Measurements from ENCODE around the gene CERKL.
A peak's percentile ranks its signal among the peaks of the same experiment; 100 is the strongest.

The CERKL gene

DNA sequence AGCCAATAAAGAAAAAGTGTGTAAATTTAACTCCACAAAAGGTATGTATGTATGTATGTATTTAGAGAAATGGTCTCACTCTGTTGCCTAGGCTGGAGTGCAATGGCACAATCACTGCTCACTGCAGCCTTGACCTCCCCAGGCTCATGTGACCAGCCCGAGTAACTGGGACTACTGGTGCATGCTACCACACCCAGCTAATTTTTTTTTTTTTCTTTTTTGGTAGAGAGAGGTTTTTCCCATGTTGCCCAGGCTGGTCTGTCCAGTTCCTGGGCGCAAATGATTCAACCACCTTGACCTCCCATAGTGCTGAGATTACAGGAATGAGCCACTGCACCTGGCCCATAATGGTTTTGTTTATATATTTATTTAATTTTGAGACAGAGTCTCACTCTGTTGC lies 67.1 kb downstream of the CERKL start:
- Mint-ChIP-seq H3K4me3 (no peak overlapping the region), H3K9me3 (no peaks in the 10 kb centered on the region)
- CTCF ChIA-PET: interaction anchor here (0.9 kb wide), 1 partner anchor 12 kb away, joined by 4 read pairs; no protein-coding TSS in a partner anchor

DNA sequence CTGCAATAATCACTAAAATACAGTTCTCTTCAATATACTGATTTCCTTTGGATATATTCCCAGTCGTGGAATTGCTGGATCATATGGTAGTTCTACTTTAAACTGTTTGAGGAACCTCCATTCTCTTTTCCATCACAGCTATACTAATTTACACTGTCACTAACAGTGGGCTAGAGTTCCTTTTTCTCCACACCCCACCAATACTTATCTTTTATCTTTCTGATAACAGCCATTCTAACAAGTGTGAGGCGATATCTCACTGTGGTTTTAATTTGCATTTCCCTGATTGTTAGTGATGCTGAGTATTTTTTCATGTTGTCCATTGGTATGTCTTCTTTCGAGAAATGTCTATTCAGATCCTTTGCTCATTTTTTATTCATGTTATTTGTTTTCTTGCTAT lies 68.4 kb downstream of the CERKL start:
- no peak overlapping the region for H3K4me3 Mint-ChIP-seq
- no peaks in the 10 kb centered on the region for H3K36me3 Mint-ChIP-seq
- H3K9me3 Mint-ChIP-seq: no peaks in the 10 kb centered on the region
- no peak overlapping the region for H3K27ac Mint-ChIP-seq
- no peak for DNase-seq
- peaks cover 12% of the 10 kb centered on the region for H3K27me3 Mint-ChIP-seq
- H3K4me1 Mint-ChIP-seq: peaks cover 14% of the 10 kb centered on the region
- CTCF ChIA-PET: interaction anchor here (1.0 kb wide), 1 partner anchor 15 kb away, joined by 3 read pairs; no protein-coding TSS in a partner anchor

More for the DNA sequence above, 67.1 kb downstream of the CERKL start:
- peaks cover 14% of the 10 kb centered on the region for H3K4me1 Mint-ChIP-seq
- H3K36me3 Mint-ChIP-seq: no peaks in the 10 kb centered on the region
- no peak overlapping the region for H3K27ac Mint-ChIP-seq
- no peak for DNase-seq
- H3K27me3 Mint-ChIP-seq: peaks cover 9% of the 10 kb centered on the region

DNA sequence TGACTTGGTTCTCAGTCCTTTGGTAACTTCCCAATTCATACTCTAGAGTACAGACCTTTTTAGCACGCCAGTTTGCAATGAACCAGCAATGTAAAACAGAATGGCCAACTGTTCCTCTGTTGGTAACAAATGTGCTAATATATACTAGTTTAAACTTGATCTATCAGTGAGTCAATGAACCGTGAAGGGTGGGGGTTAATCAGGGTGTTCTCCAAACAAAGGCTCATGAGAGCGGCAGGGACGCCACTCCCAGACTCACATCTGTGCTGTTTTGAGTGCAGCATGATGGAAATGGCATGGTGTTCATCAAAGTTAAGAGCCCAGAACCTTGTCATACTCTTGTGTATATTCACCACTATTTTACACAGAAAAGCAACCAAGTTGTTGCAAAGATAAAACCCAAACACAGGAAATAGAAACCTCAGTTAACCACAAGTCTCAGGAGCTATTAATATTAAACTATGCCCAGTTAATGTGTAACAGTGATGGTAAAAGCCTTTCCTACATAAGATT lies 70.3 kb downstream of the CERKL start:
- H3K4me1 Mint-ChIP-seq: peaks cover 14% of the 10 kb centered on the region
- no peak overlapping the region for H3K4me3 Mint-ChIP-seq
- DNase-seq: no peak
- CTCF ChIA-PET: interaction anchor here (1.4 kb wide), 1 partner anchor 13 kb away, joined by 6 read pairs; no protein-coding TSS in a partner anchor
- H3K27me3 Mint-ChIP-seq: peaks cover 12% of the 10 kb centered on the region
- H3K9me3 Mint-ChIP-seq: no peaks in the 10 kb centered on the region
- H3K27ac Mint-ChIP-seq: peak overlapping the region; percentile 16
- no peaks in the 10 kb centered on the region for H3K36me3 Mint-ChIP-seq

DNA sequence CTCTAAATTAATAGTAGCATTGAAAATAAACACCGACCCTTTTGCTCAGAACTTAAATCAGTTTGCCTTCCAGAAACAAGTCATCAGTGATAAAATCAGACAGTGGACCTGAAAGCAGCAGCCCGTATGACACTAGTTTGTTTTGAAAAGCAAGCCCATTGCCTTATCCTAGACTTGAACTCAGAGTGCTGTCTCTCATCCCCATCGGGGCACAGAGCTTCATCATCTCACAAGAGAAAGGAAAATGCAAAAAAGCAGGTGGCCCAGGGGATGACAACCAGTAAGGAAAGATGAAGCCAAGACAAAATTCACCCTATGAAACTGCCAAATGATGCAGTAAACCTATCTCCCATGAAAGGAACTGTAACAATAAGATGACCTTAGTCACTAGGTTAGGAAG lies 71.2 kb downstream of the CERKL start:
- H3K27ac Mint-ChIP-seq: no peak overlapping the region
- DNase-seq: no peak
- H3K4me1 Mint-ChIP-seq: peaks cover 14% of the 10 kb centered on the region
- H3K9me3 Mint-ChIP-seq: no peaks in the 10 kb centered on the region
- CTCF ChIA-PET: interaction anchor here (2.4 kb wide), 1 partner anchor 130 kb away, joined by 5 read pairs; no protein-coding TSS in a partner anchor
- no peaks in the 10 kb centered on the region for H3K36me3 Mint-ChIP-seq
- H3K4me3 Mint-ChIP-seq: no peak overlapping the region
- peaks cover 12% of the 10 kb centered on the region for H3K27me3 Mint-ChIP-seq

DNA sequence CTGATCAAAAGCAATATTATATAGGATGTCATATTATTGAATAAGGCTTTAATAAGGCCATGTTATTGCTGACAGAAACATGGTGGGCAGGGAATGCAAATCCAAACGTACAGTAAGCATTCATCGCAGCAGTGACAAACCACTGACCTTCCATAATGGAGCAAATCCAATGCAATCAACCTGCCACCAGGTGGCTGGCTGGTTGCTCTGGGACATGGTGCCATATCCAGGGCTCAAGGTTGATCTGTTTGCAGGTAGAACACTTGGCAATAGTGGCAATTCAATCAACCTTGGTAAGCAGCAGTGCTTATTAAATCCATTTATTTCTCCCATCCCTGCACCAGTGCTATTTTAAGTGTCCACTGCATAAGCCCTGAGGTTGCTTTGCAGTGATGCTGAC lies 75.4 kb downstream of the CERKL start:
- DNase-seq: no peak
- H3K27ac Mint-ChIP-seq: no peak overlapping the region
- no peak overlapping the region for H3K4me3 Mint-ChIP-seq
- no peaks in the 10 kb centered on the region for H3K36me3 Mint-ChIP-seq
- no peaks in the 10 kb centered on the region for H3K9me3 Mint-ChIP-seq
- H3K27me3 Mint-ChIP-seq: peaks cover 9% of the 10 kb centered on the region
- peaks cover 10% of the 10 kb centered on the region for H3K4me1 Mint-ChIP-seq
- CTCF ChIA-PET: no interaction called here

DNA sequence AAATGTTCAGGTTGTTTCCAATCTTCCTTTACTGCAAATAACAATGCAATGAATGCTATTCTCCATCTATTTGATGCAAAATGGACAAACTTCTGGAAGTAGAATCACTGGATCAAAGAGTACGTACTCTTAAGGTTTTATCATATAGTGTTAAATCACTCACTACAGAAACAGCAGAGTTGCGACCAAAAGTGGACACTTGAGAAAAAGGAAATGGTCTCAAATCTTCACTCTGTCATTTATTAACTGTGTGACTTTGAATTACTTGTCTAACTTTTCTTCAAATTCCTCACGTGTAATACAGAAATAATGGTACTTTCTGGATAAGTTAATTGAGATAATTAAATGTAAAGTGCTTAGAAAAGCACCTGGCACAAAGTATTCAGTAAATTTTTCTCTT lies 78.1 kb downstream of the CERKL start:
- CTCF ChIA-PET: interaction anchor here (8.4 kb wide), 1 partner anchor 137 kb away, joined by 120 read pairs; no protein-coding TSS in a partner anchor
- DNase-seq: no peak
- H3K4me3 Mint-ChIP-seq: no peak overlapping the region
- no peaks in the 10 kb centered on the region for H3K4me1 Mint-ChIP-seq
- no peaks in the 10 kb centered on the region for H3K9me3 Mint-ChIP-seq
- H3K27ac Mint-ChIP-seq: no peak overlapping the region
- H3K27me3 Mint-ChIP-seq: peaks cover 5% of the 10 kb centered on the region
- no peaks in the 10 kb centered on the region for H3K36me3 Mint-ChIP-seq

DNA sequence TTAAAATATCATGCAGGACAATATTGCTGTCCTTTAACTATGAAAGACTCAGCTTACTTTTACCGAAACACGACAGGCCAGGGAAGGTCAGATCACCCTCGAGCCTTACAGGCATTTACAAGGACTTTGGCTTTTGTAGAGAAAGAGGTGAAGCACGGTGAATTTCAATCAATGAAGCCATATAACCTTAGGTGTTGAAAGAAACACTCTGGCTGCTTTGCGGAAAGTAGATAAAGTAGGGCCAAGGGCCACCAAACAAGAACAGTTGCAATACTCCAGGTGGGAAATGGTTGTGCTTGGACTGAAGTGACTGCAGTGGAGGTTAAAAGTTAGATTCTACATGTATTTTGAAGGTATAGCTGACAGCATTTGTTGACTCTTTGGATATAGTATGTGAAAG lies 80.5 kb downstream of the CERKL start:
- CTCF ChIA-PET: interaction anchor here (8.4 kb wide), 1 partner anchor 140 kb away, joined by 120 read pairs; no protein-coding TSS in a partner anchor
- H3K27ac Mint-ChIP-seq: no peak overlapping the region
- no peaks in the 10 kb centered on the region for H3K4me1 Mint-ChIP-seq

DNA sequence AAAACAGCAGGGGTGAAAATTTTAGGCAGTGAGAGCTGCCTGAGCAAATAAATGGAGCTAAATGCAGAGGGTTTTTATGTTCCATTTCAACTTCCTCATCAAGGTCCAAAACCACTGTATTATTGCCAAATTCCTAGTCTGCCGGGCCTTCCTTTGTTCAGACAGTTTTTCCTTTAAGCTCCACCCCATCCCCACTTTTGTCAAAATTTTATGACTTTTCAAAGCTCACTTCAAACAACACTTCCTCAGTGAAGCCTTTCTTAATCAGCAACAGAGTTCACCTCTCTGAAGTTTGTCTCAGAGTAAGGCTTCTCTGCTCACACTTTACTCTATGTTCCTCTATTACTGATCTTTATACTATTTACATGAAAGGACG lies 81.3 kb downstream of the CERKL start:
- CTCF ChIA-PET: interaction anchor here (8.4 kb wide), 1 partner anchor 141 kb away, joined by 120 read pairs; no protein-coding TSS in a partner anchor

More for the DNA sequence above, 80.5 kb downstream of the CERKL start:
- Mint-ChIP-seq H3K27me3 (peaks cover 5% of the 10 kb centered on the region), H3K36me3 (no peaks in the 10 kb centered on the region), H3K9me3 (no peaks in the 10 kb centered on the region), H3K4me3 (no peak overlapping the region)
- DNase-seq: no peak

DNA sequence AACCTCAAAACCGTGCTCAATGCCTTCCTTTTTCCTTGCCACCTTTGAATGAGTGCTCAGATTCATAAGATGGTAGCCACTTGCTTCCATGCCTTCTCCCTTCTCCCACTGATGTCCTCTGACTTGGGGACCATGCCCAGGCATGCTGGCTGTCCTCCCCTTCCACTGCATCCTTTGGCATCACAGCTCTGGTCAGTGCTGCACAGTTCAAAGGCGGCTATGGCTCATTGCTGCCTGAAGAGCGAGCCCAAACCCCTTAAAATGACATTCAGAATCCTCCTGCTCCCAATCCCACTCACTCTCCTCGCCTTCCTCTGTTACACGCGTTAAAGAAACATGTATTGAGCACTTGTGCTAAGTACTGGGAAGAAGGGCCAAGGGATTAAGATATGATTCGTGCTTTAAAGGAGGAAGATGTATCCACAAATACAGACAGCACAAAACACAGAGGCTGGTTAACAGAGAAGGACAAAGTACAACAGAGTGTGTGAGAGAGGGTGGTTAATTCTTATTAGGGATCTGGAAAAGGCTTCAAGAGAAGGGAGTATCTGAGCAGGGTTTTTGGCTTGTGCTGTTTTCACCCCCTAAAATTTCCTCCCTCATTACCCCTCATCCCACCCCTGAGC lies 81.8 kb downstream of the CERKL start:
- Mint-ChIP-seq H3K4me1 (peaks cover 2% of the 10 kb centered on the region), H3K9me3 (no peaks in the 10 kb centered on the region), H3K36me3 (no peaks in the 10 kb centered on the region), H3K4me3 (no peak overlapping the region), H3K27me3 (peaks cover 5% of the 10 kb centered on the region), H3K27ac (no peak overlapping the region)
- DNase-seq: no peak
- CTCF ChIA-PET: interaction anchor here (8.4 kb wide), 1 partner anchor 141 kb away, joined by 120 read pairs; no protein-coding TSS in a partner anchor

More for the DNA sequence above, 81.3 kb downstream of the CERKL start:
- no peaks in the 10 kb centered on the region for H3K9me3 Mint-ChIP-seq
- no peaks in the 10 kb centered on the region for H3K36me3 Mint-ChIP-seq
- no peak for DNase-seq
- H3K27me3 Mint-ChIP-seq: peaks cover 5% of the 10 kb centered on the region
- H3K4me1 Mint-ChIP-seq: peaks cover 2% of the 10 kb centered on the region
- no peak overlapping the region for H3K4me3 Mint-ChIP-seq
- no peak overlapping the region for H3K27ac Mint-ChIP-seq

DNA sequence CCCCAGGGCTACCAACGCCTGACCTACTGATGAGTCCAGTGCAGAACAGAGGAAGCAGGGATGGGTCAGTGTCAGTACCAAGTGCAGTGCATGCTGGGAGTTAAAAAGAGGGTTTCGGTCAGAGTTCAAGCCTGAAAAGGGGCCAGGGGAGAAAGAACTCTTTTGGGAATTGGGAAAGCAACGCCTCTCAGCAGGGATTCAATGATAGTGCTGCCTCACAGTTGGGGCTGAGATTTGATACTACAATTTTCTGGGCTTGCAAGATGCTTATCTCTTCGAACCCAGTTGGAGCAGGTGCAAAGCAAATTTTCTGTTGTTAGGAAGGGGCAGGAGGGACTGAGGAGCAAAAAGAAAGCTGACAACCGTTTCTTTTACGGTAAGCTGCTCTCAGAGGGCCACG lies 82.6 kb downstream of the CERKL start:
- CTCF ChIA-PET: interaction anchor here (1.4 to 8.4 kb wide), 3 partner anchors 13 to 148 kb away, joined by 6 to 120 read pairs (median 6); no protein-coding TSS in a partner anchor
- H3K36me3 Mint-ChIP-seq: no peaks in the 10 kb centered on the region
- H3K27me3 Mint-ChIP-seq: peaks cover 5% of the 10 kb centered on the region
- H3K27ac Mint-ChIP-seq: no peak overlapping the region
- H3K9me3 Mint-ChIP-seq: no peaks in the 10 kb centered on the region
- no peak for DNase-seq
- H3K4me1 Mint-ChIP-seq: peaks cover 2% of the 10 kb centered on the region
- no peak overlapping the region for H3K4me3 Mint-ChIP-seq

DNA sequence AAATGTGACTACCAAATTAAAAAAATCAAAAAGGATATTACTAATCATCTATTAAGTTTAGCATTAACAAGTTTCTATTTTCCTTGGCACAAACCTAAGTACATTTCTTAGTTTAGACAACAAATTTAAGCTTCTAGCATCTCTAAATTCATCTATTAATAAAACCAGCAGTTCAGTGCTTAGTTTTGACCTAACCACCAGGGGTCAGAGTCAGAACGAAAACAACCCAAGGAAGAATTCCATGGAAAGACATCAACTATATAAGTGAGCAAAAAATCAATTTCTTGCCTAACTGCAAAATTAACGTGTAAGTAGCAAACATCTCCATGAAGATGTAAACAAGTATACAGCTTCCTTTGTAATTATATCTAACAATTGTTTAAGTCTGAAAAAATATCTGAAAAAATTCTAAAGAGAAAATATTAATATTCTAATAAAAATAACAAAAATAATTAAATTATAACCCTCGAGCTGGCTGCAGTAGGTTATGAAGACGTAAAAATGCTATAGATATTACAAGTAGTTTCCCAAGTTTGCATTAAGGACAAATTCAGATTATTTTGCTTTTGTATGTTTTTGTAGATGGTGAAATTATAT lies 83.7 kb downstream of the CERKL start:
- CTCF ChIA-PET: interaction anchor here (0.6 to 8.4 kb wide), 9 partner anchors 9 to 503 kb away, joined by 3 to 120 read pairs (median 3); partner anchors contain the start of gene NEUROD1
- Mint-ChIP-seq H3K4me1 (peaks cover 2% of the 10 kb centered on the region), H3K36me3 (no peaks in the 10 kb centered on the region), H3K9me3 (no peaks in the 10 kb centered on the region), H3K27ac (no peak overlapping the region), H3K4me3 (no peak overlapping the region), H3K27me3 (peaks cover 5% of the 10 kb centered on the region)
- no peak for DNase-seq

DNA sequence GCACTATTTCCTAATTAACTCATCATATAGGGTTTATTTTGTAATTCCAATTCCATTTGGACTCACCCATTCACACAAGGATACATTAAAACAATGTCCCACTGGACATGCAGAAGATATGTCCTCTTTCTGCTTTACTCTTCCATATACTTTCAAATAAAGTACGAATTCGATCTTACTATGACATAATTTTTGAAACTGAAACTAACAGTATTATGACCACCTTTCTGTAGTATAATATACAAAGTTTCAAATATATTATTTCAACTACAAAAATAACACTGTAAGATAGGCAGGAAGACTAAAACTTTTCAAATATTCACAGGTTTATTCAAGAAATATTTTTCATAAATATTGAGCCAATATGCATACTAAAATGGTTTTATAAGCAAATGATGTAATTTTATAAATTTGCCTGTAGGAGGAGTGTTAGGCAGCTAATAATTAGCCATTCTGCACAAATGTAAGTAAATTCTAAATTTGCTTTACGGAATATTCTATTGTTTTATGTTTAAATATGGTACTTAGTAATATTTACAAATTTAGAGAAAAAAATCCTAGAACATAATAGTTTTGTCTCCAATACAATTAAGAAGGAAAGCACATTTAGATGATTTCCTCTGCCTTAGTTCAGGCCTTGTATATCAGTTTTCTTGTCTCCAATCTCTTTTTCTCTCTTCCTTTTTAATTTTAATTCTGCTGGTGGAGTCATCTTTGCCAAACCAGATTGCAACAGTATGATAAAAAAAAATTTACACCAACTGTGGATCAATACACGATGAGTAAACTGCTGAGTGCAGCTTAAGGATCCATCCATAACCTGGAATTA lies 85.9 kb downstream of the CERKL start:
- Mint-ChIP-seq H3K4me3 (no peak overlapping the region), H3K4me1 (peaks cover 4% of the 10 kb centered on the region)
- CTCF ChIA-PET: interaction anchor here (2.1 to 8.4 kb wide), 2 partner anchors 87 to 145 kb away, joined by 6 to 120 read pairs; partner anchors contain the start of gene CERKL

DNA sequence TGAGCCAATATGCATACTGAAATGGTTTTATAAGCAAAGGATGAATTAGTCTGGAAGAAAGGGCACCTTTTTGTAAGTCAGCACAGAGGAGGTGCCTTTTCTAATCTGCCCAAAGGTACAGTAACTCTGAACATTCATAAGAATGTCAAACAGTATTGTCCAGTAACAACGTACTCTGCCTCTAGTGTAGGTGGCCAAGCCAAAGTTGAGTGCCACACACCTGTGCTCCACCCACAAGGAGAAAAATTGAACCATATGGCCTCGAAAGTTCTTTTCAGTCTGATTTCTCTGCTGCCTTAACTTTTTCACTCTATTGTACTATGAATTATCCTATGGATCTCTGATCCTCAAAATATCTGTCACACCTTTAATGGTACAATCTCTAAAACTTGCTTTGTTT lies 86.8 kb downstream of the CERKL start:
- no peak overlapping the region for H3K27ac Mint-ChIP-seq
- no peak for DNase-seq
- peaks cover 5% of the 10 kb centered on the region for H3K27me3 Mint-ChIP-seq
- no peaks in the 10 kb centered on the region for H3K9me3 Mint-ChIP-seq
- H3K4me3 Mint-ChIP-seq: no peak overlapping the region
- H3K36me3 Mint-ChIP-seq: no peaks in the 10 kb centered on the region
- CTCF ChIA-PET: interaction anchor here (4.7 kb wide), 1 partner anchor 145 kb away, joined by 16 read pairs; no protein-coding TSS in a partner anchor
- peaks cover 4% of the 10 kb centered on the region for H3K4me1 Mint-ChIP-seq

More for the DNA sequence above, 85.9 kb downstream of the CERKL start:
- Mint-ChIP-seq H3K36me3 (no peaks in the 10 kb centered on the region), H3K27me3 (peaks cover 5% of the 10 kb centered on the region), H3K27ac (no peak overlapping the region), H3K9me3 (no peaks in the 10 kb centered on the region)
- DNase-seq: no peak
